Embryonic facial prominence (tissue), 1 donor: ENCODE results near the gene CHTF8.
"Not testable (repeated sequence)": the region's sequence is repeated elsewhere in the genome, so short reads cannot be mapped to it uniquely, and the experiment has no call there.

ENCODE experiments used
- DNase-seq: peaks from one replicate; pipeline ENCODE4 v3.0.0-alpha.2; 2016; ENCODE audit errors: extremely low spot score

CHTF8 gene

GRCh38 chr16:69132424-69133252, at the start of gene CHTF8, which contains the start of gene UTP4:
TSS of gene CHTF8 (minus strand) at chr16:69132588. CDS start at chr16:69121458, 11,130 bp downstream.
TSS of gene UTP4 (plus strand) at chr16:69132649. CDS start at chr16:69133460, 811 bp downstream.
- DNase-seq = peak; percentile 64

- no peak for DNase-seq
Measured at GRCh38 chr16:69180011-69180338, 47.6 kb upstream of the CHTF8 start.

- no peak for DNase-seq
Measured at GRCh38 chr16:69179328-69180010, 47.1 kb upstream of the CHTF8 start.

- DNase-seq = no peak
Measured at GRCh38 chr16:69176033-69176800, 43.8 kb upstream of the CHTF8 start.

GRCh38 chr16:69171325-69172084, 39.1 kb upstream of the CHTF8 start:
- peak; percentile 31 for DNase-seq

- DNase-seq = no peak
Measured at GRCh38 chr16:69169607-69170352, 37.4 kb upstream of the CHTF8 start.

- no peak for DNase-seq
Measured at GRCh38 chr16:69169051-69169450, 36.7 kb upstream of the CHTF8 start.

- DNase-seq = no peak
Measured at GRCh38 chr16:69166946-69167930, 34.9 kb upstream of the CHTF8 start.

GRCh38 chr16:69166221-69166833, 33.9 kb upstream of the CHTF8 start:
- no peak for DNase-seq

GRCh38 chr16:69165584-69165983, 33.2 kb upstream of the CHTF8 start:
- DNase-seq = no peak

GRCh38 chr16:69160192-69160591, 27.8 kb upstream of the CHTF8 start:
- no peak for DNase-seq

GRCh38 chr16:69157196-69157595, 24.8 kb upstream of the CHTF8 start:
- DNase-seq = no peak

GRCh38 chr16:69150146-69150865, 17.9 kb upstream of the CHTF8 start:
- peak; percentile 67 for DNase-seq

- not testable (repeated sequence) for DNase-seq
Measured at GRCh38 chr16:69149621-69150020, 17.2 kb upstream of the CHTF8 start.

- no peak for DNase-seq
Measured at GRCh38 chr16:69145658-69146057, 13.3 kb upstream of the CHTF8 start.

- DNase-seq = no peak
Measured at GRCh38 chr16:69143116-69143515, 10.7 kb upstream of the CHTF8 start.

GRCh38 chr16:69141936-69142335, 9.5 kb upstream of the CHTF8 start:
- DNase-seq = no peak

GRCh38 chr16:69141014-69141413, 8.6 kb upstream of the CHTF8 start:
- DNase-seq = no peak

- DNase-seq = not testable (repeated sequence)
Measured at GRCh38 chr16:69139464-69139863, 7.1 kb upstream of the CHTF8 start.
